ENCODE results near the gene POLH. TPM values are rescaled to one million over a fixed set of nuclear protein-coding genes. Genes with fewer than 3 reads are reported as not detected.

Gene POLH
- total and polyA plus RNA-seq, 9 of the 15 experiments (the other 6 are each of a cell fraction or from before 2014, with no cell fraction given), result 5.8 to 31.6 (median 20.6) TPM

GRCh38 chr6:43629505-43630300, 53.7 kb downstream of the POLH start (continued):
- peak; percentile 83; the same call in 1 of the 2 replicates for TF ChIP-seq AFF4 (CRISPR knock-in tag; IDR thresholded peaks at IDR 0.05)
- no peak; the same call in 1 of the 2 replicates for TF ChIP-seq ZBED1 (IDR thresholded peaks at IDR 0.05)
- peak; percentile 32; the same call in 1 of the 2 replicates for TF ChIP-seq TCFL5 (CRISPR knock-in tag; conservative IDR thresholded peaks at IDR 0.05)
- peak; percentile 84 for TF ChIP-seq POLR2G (IDR thresholded peaks at IDR 0.05; ENCODE audit: low read depth, low read length)
- peak; percentile 93 for TF ChIP-seq MEF2D (tag; conservative IDR thresholded peaks at IDR 0.05; ENCODE audit: low read depth)
- no peak for TF ChIP-seq SRSF1 (IDR thresholded peaks at IDR 0.05; ENCODE audit: low read depth, low read length)
- no peak for TF ChIP-seq ZKSCAN1 (IDR thresholded peaks at IDR 0.05; ENCODE audit: low read depth, low read length)
- no peak for TF ChIP-seq SRSF7 (optimal IDR thresholded peaks at IDR 0.05; ENCODE audit: low read depth, low read length)
- no peak for TF ChIP-seq FOXP4 (CRISPR knock-in tag; IDR thresholded peaks at IDR 0.05; ENCODE audit: borderline replicate concordance)
- TF ChIP-seq FIP1L1 (IDR thresholded peaks at IDR 0.05; ENCODE audit: low read depth, low read length, poor library complexity, severe bottlenecking), result peak; percentile 3
- TF ChIP-seq OTX1 (CRISPR knock-in tag; IDR thresholded peaks at IDR 0.05), result peak; percentile 53; the same call in 1 of the 2 replicates
- TF ChIP-seq ZNF212 (CRISPR knock-in tag; IDR thresholded peaks at IDR 0.05), result peak; percentile 68; the same call in 1 of the 2 replicates
- TF ChIP-seq NFIC (IDR thresholded peaks at IDR 0.05), result peak; percentile 99
- peak; percentile 73 for TF ChIP-seq MBD2 (IDR thresholded peaks at IDR 0.05; ENCODE audit: borderline replicate concordance, low read depth)
- TF ChIP-seq ZNF12 (CRISPR knock-in tag; IDR thresholded peaks at IDR 0.05), result no peak; the same call in 1 of the 2 replicates
- no peak for TF ChIP-seq USF2 (CRISPR knock-in tag; IDR thresholded peaks at IDR 0.05)
- TF ChIP-seq SETDB1 (IDR thresholded peaks at IDR 0.05; ENCODE audit: low read length), result no peak
- TF ChIP-seq ZNF133 (CRISPR knock-in tag; IDR thresholded peaks at IDR 0.05), result no peak
- TF ChIP-seq ZZZ3 (IDR thresholded peaks at IDR 0.05), result no peak
- peak; percentile 65; the same call in 1 of the 2 replicates for TF ChIP-seq ZNF717 (CRISPR knock-in tag; IDR thresholded peaks at IDR 0.05)
- TF ChIP-seq HMGXB4 (CRISPR knock-in tag; IDR thresholded peaks at IDR 0.05), result peak; percentile 95
